Loucy (cell line): Measurements from ENCODE around the gene ETHE1.

Experiments used
- H2AFZ ChIP-seq: fragments of 200-600 bp; sonication (generic); 2 replicates; pipeline ENCODE4 v1.6.0; 2016; ENCODE audit warnings: antibody characterized with exemption, mild to moderate bottlenecking, low read length, moderate library complexity
- H3F3A ChIP-seq: fragments of 200-600 bp; 2 replicates; pipeline ENCODE4 v1.6.0; 2016; ENCODE audit warnings: antibody characterized with exemption, low read depth, mild to moderate bottlenecking
- H3K27me3 ChIP-seq: fragments of 200-600 bp; sonication (generic); 2 replicates; pipeline ENCODE4 v1.6.1; 2014; ENCODE audit warnings: low read length, mild to moderate bottlenecking; ENCODE audit not compliant: insufficient read depth, poor library complexity, severe bottlenecking
- H3K36me3 ChIP-seq: fragments of 200-600 bp; sonication (generic); 2 replicates; pipeline ENCODE4 v1.6.1; 2016; ENCODE audit warnings: low read length; ENCODE audit not compliant: insufficient read depth
- H3K4me1 ChIP-seq: fragments of 200-600 bp; sonication (generic); 2 replicates; pipeline ENCODE4 v1.5.1; 2014; ENCODE audit warnings: low read length, mild to moderate bottlenecking; ENCODE audit not compliant: insufficient read depth, poor library complexity, severe bottlenecking
- H3K4me2 ChIP-seq: fragments of 200-600 bp; sonication (generic); 2 replicates; pipeline ENCODE4 v1.6.0; 2014; ENCODE audit warnings: antibody characterized with exemption, low read length, low read depth, mild to moderate bottlenecking; ENCODE audit not compliant: poor library complexity, severe bottlenecking
- H3K4me3 ChIP-seq: fragments of 200-600 bp; sonication (generic); 2 replicates; pipeline ENCODE4 v1.5.1; 2014; ENCODE audit warnings: low read length, mild to moderate bottlenecking, mixed read lengths; ENCODE audit not compliant: poor library complexity, severe bottlenecking
- H3K79me2 ChIP-seq: fragments of 200-600 bp; sonication (generic); 2 replicates; pipeline ENCODE4 v1.6.1; 2014; ENCODE audit warnings: low read length; ENCODE audit not compliant: insufficient read depth
- H3K9ac ChIP-seq: fragments of 200-600 bp; sonication (generic); 2 replicates; pipeline ENCODE4 v1.6.0; 2014; ENCODE audit warnings: mild to moderate bottlenecking, low read depth, low read length, moderate library complexity; ENCODE audit not compliant: poor library complexity, severe bottlenecking
- H3K9me2 ChIP-seq: fragments of 200-600 bp; sonication (generic); replicated peaks from 2 replicates; pipeline ENCODE4 v1.6.1; 2016; ENCODE audit warnings: low read depth, low read length, mixed read lengths
- H3K9me3 ChIP-seq: fragments of 200-600 bp; sonication (generic); 2 replicates; pipeline ENCODE4 v1.6.1; 2014; ENCODE audit warnings: mild to moderate bottlenecking, antibody characterized with exemption, low read length, low read depth; ENCODE audit not compliant: insufficient read depth
- H4K20me1 ChIP-seq: fragments of 200-600 bp; sonication (generic); 2 replicates; pipeline ENCODE4 v1.6.0; 2014; ENCODE audit warnings: antibody characterized with exemption, low read length, mild to moderate bottlenecking; ENCODE audit not compliant: insufficient read depth, poor library complexity, severe bottlenecking
- CTCF ChIP-seq: fragments of 200-600 bp; sonication (generic); conservative IDR thresholded peaks from 2 replicates; pipeline ENCODE4 v1.5.1; 2014; ENCODE audit warnings: mild to moderate bottlenecking, antibody characterized with exemption, low read length
- EZH2phosphoT487 ChIP-seq: fragments of 200-600 bp; IDR thresholded peaks from 2 replicates; pipeline ENCODE4 v1.6.1; 2018; ENCODE audit warnings: antibody characterized with exemption, mild to moderate bottlenecking, moderate library complexity, borderline replicate concordance

ETHE1 gene

GRCh38 chr19:43532962-43533545 lies 6.1 kb upstream of the ETHE1 start, which contains the start of gene ZNF575:
TSS of gene ZNF575 (plus strand) at chr19:43533188. CDS start at chr19:43534423, 1,235 bp downstream.
- no peak for TF ChIP-seq EZH2phosphoT487
- no peak for TF ChIP-seq CTCF
- Histone ChIP-seq H3K4me2 (peak within 1 kb of the TSS; percentile 81), H3K9me2 (no peaks in the 10 kb centered on the region), H3K27me3 (no peaks in the 10 kb centered on the region), H3K4me3 (peak within 1 kb of the TSS; percentile 75), H3K79me2 (no peaks in the 10 kb centered on the region), H3K4me1 (peaks cover 4% of the 10 kb centered on the region), H3K9ac (peak within 1 kb of the TSS; percentile 76), H3K36me3 (peaks cover 4% of the 10 kb centered on the region; the same call in 1 of the 2 replicates), H3F3A (peaks cover 5% of the 10 kb centered on the region; the same call in 1 of the 2 replicates), H2AFZ (peak within 1 kb of the TSS; percentile 71), H3K9me3 (no peaks in the 10 kb centered on the region), H4K20me1 (no peaks in the 10 kb centered on the region)

GRCh38 chr19:43532571-43532961 lies 5.6 kb upstream of the ETHE1 start:
- no peaks in the 10 kb centered on the region for H3K9me3 ChIP-seq
- H3K36me3 ChIP-seq: peaks cover 2% of the 10 kb centered on the region; the same call in 1 of the 2 replicates
- H3F3A ChIP-seq: peaks cover 5% of the 10 kb centered on the region; the same call in 1 of the 2 replicates
- H3K79me2 ChIP-seq: no peaks in the 10 kb centered on the region
- peak overlapping the region; percentile 75 for H3K4me3 ChIP-seq
- peak overlapping the region; percentile 71 for H2AFZ ChIP-seq
- no peaks in the 10 kb centered on the region for H3K9me2 ChIP-seq
- H3K27me3 ChIP-seq: no peaks in the 10 kb centered on the region
- H3K4me1 ChIP-seq: peaks cover 4% of the 10 kb centered on the region
- peak overlapping the region; percentile 81 for H3K4me2 ChIP-seq
- H3K9ac ChIP-seq: peak overlapping the region; percentile 76
- TF ChIP-seq EZH2phosphoT487 (no peak), CTCF (no peak)
- no peaks in the 10 kb centered on the region for H4K20me1 ChIP-seq

- peaks cover 14% of the 10 kb centered on the region for H4K20me1 ChIP-seq
- peak overlapping the region; percentile 91 for H3K4me3 ChIP-seq
- no peak overlapping the region for H3K9ac ChIP-seq
- no peaks in the 10 kb centered on the region for H3K36me3 ChIP-seq
- H3K27me3 ChIP-seq: no peaks in the 10 kb centered on the region
- no peaks in the 10 kb centered on the region for H3K9me2 ChIP-seq
- peaks cover 32% of the 10 kb centered on the region for H3K79me2 ChIP-seq
- H3K4me1 ChIP-seq: peaks cover 10% of the 10 kb centered on the region
- no peaks in the 10 kb centered on the region for H3F3A ChIP-seq
- no peak overlapping the region for H2AFZ ChIP-seq
- peak overlapping the region; percentile 86 for H3K4me2 ChIP-seq
- no peak for TF ChIP-seq EZH2phosphoT487
- TF ChIP-seq CTCF: no peak
- no peaks in the 10 kb centered on the region for H3K9me3 ChIP-seq
These were observed 1.0 kb upstream of the ETHE1 start for GRCh38 chr19:43527860-43528622.
